Cardiac fibroblast (primary cell): Measurements from ENCODE around the gene TSPAN7.

Experiments used
- DNase-seq, 2 donors: peaks; one replicate each; pipeline versions ENCODE4 v3.0.0 to v3.0.0-alpha.2; 2010; ENCODE audit warnings: low read depth in 2 of 2
- H3K4me3 ChIP-seq, 2 donors: replicated peaks in 1 of 2; 1 replicate in 1 of 2; 2 replicates in 1 of 2; pipeline ENCODE4 v1.5.1; 2011; ENCODE audit warnings: low read depth in 2 of 2, low read length in 2 of 2, mild to moderate bottlenecking in 2 of 2, moderate library complexity in 1 of 2
- TF ChIP-seq, protein P1 (sequence below): IDR thresholded peaks from one replicate; pipeline ENCODE4 v1.5.1; 2011; ENCODE audit warnings: low read depth, mild to moderate bottlenecking, low read length, inconsistent platforms

Gene TSPAN7

DNA sequence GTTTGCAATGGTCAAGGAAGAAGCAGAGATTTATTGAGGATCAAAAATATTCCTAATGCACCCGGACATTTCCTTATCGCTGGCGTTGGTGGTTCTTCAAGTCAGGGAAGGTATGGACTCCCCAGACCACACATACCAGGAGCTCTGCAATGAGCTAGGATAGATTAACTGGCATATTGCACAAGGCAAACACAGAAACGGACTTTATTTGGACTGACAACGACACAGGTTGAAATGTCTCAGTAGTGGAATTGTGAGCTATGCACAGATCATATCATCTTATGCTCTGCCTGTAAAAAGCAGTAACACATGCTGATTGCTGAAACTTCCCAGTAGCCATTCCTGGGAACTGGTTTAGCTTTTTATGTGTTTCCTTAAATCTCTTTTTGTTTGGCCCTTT lies 1.7 kb downstream of the TSPAN7 start:
- no peak overlapping the region for H3K4me3 ChIP-seq
- TF ChIP-seq, protein P1, sequence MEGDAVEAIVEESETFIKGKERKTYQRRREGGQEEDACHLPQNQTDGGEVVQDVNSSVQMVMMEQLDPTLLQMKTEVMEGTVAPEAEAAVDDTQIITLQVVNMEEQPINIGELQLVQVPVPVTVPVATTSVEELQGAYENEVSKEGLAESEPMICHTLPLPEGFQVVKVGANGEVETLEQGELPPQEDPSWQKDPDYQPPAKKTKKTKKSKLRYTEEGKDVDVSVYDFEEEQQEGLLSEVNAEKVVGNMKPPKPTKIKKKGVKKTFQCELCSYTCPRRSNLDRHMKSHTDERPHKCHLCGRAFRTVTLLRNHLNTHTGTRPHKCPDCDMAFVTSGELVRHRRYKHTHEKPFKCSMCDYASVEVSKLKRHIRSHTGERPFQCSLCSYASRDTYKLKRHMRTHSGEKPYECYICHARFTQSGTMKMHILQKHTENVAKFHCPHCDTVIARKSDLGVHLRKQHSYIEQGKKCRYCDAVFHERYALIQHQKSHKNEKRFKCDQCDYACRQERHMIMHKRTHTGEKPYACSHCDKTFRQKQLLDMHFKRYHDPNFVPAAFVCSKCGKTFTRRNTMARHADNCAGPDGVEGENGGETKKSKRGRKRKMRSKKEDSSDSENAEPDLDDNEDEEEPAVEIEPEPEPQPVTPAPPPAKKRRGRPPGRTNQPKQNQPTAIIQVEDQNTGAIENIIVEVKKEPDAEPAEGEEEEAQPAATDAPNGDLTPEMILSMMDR = no peak
- no peak for DNase-seq

DNA sequence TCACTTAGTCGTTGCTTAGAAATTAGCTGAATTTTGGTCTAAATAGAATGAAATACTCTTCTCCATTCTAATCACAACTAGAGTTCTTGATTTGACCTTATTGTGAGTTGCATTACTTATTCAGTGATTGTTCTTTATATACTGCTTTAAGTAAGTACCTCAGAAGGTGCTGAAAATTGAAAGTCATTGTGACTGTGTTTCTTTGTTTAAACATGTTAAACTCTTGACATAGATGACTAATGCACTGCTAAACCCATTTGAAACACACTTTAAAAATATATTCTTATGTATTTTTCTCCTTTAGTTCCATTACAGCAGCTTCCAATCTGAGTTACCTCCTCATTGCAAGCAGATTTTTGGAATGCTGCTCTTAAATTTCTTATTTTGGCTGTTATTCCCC lies 9.1 kb downstream of the TSPAN7 start:
- no peak for DNase-seq
- TF ChIP-seq, protein P1 = no peak

DNA sequence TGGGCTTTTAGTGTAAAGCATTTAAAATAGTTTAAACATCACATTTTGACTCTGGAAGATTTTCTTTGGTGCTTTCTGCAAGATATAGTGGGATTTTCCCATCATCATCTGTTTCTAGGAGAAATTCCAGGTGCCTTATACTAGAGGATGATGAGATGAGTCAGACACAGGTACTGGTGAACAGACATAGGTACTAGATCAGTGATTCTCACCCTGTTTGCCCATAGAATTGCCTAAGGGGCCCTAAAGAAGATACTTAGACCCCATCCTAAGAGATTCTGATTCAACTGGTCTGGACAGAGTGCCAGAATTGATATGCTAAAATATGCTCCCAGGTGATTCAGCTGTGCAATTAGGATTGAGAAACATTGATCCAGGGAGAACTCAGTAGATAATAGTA lies 9.7 kb downstream of the TSPAN7 start:
- no peak overlapping the region for H3K4me3 ChIP-seq
- DNase-seq = no peak
- TF ChIP-seq, protein P1 = no peak

More for the DNA sequence above, 9.1 kb downstream of the TSPAN7 start:
- H3K4me3 ChIP-seq = no peak overlapping the region

DNA sequence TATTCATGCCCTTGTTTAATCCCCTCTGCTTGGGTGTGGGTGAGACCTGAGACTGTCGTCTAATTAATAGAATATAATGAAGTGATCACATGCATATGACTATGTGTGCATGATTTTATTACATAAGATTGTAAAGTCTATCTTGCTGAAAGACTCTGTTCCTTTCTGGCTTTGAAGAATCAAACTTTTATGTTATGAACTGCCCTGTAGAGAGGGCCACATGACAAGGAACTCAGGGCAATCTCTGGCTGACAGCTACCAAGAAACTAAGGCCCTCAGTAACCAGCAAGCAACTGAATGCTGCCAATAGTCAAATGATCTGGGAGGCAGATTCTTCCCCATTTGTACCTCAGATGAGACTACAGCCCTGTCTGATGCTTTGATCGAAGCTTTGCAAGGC lies 13.5 kb downstream of the TSPAN7 start:
- no peak for DNase-seq
- H3K4me3 ChIP-seq = no peak overlapping the region
- TF ChIP-seq, protein P1 = no peak

GRCh38 chrX:38575888-38576287 lies 14.5 kb downstream of the TSPAN7 start:
- no peak for DNase-seq
- no peak overlapping the region for H3K4me3 ChIP-seq

DNA sequence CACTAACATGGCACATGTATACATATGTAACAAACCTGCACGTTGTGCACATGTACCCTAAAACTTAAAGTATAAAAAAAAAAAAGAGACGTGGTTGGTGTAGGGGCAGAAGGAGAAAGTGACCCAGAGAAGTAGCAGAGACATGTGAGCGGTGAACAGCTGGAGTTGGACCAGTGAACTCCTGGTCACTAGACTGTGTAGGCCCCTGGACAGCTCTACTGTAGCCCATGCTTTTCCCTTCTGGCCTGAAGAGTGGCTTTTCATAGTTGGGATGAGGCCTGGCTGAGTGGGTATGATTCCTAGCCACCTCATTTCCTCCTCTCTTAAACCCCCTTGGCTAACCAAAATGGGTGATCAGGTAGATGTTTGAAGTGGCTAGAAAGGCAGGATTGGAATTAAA lies 16.4 kb downstream of the TSPAN7 start:
- DNase-seq = no peak
- no peak overlapping the region for H3K4me3 ChIP-seq
- TF ChIP-seq, protein P1 = no peak

More at GRCh38 chrX:38575888-38576287, 14.5 kb downstream of the TSPAN7 start:
- TF ChIP-seq, protein P1 = no peak

- no peak overlapping the region for H3K4me3 ChIP-seq
- TF ChIP-seq, protein P1 = no peak
- no peak for DNase-seq
Observed at GRCh38 chrX:38578167-38578566, 16.8 kb downstream of the TSPAN7 start.
